Brain microvascular endothelial cell (primary cell): ENCODE results near the gene MIGA1.

Source experiments
- DNase-seq: peaks from one replicate; pipeline ENCODE4 v3.0.0-alpha.2; 2020
- H3K27ac ChIP-seq: fragments of 250-450 bp; sonication (Bioruptor Pico); 2 replicates; pipeline ENCODE4 v1.5.1; 2020; ENCODE audit warnings: mild to moderate bottlenecking, moderate library complexity
- H3K27me3 ChIP-seq: fragments of 250-450 bp; sonication (Bioruptor Pico); replicated peaks from 2 replicates; pipeline ENCODE4 v1.5.1; 2020; ENCODE audit warnings: mild to moderate bottlenecking
- H3K36me3 ChIP-seq: fragments of 250-450 bp; sonication (Bioruptor Pico); replicated peaks from 2 replicates; pipeline ENCODE4 v1.5.1; 2020; ENCODE audit warnings: mild to moderate bottlenecking
- H3K4me3 ChIP-seq: 2 replicates; pipeline ENCODE4 v1.5.1; 2011; ENCODE audit warnings: low read depth, mild to moderate bottlenecking, control low read depth, low read length, moderate library complexity
- CTCF ChIP-seq: IDR thresholded peaks from 2 replicates; pipeline ENCODE4 v1.5.1; 2011; ENCODE audit warnings: low read depth, mild to moderate bottlenecking, moderate library complexity, low read length, control low read depth, inconsistent platforms; ENCODE audit errors: missing control alignments
- in situ Hi-C: cut with HindIII; loops from 2 replicates; pipeline ENCODE4 v1.10.0; 2017; ENCODE audit warnings: low sequenced_read_pairs, low pct_ligation_motif_present

MIGA1 gene

DNA sequence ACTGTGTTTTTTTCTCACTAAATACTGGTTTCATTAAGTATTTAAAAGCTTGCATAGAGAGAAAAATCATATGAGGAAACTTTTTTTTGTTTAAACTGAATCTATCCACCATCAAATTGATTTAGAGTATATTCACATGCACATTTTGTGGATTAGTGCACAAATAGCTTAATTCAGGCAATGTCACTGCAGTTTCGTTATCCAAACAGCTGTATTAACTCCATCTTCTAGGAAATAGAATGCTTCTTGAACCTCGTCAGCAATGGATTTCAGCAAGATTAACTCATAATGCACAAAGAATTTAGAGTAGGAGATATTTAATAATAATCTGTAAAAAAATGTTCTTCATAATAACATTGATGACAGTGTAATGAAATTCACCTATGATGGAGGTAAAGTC is 146.5 kb downstream of the MIGA1 start:
- in situ Hi-C loops: no loop called here
- Histone ChIP-seq H3K27me3 (no peaks in the 10 kb centered on the region), H3K27ac (no peak overlapping the region), H3K36me3 (peaks cover 51% of the 10 kb centered on the region), H3K4me3 (no peak overlapping the region)
- DNase-seq: no peak
- TF ChIP-seq CTCF: no peak

DNA sequence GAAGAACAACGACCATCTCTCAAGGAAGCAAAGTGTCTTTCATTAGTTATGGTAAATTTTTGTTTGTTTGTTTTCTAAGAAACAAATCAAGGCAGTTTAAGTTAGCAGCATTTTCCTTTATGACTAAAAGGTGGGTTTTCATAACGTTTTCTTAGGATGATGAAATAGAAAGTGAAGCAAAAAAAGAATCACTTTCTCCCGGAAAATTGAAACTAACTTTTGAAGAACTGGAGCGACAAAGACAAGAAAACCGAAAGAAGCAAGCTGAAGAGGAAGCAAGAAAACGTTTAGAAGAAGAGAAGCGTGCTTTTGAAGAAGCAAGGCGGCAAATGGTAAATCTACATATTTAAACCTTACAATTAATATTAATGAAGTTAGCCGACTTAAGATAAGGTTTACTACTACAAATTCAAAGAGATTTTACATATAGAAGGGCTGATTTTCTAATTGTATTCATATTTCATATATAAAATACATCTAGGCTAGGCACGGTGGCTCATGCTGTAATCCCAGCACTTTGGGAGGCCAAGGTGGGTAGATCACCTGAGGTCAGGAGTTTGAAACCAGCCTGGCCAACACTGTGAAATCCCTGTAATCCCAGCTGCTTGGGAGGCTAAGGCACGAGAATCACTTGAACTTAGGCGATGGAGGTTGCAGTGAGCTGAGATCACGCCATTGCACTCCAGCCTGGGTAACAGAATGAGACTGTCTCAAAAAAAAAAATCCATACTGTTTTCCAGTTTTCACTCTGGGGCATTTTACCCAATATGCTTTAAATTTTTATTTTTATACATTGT is 147.3 kb downstream of the MIGA1 start:
- Histone ChIP-seq H3K27ac (no peak overlapping the region), H3K27me3 (no peaks in the 10 kb centered on the region), H3K36me3 (peaks cover 50% of the 10 kb centered on the region), H3K4me3 (no peak overlapping the region)
- no peak for DNase-seq
- TF ChIP-seq CTCF: no peak
- in situ Hi-C loops: no loop called here

DNA sequence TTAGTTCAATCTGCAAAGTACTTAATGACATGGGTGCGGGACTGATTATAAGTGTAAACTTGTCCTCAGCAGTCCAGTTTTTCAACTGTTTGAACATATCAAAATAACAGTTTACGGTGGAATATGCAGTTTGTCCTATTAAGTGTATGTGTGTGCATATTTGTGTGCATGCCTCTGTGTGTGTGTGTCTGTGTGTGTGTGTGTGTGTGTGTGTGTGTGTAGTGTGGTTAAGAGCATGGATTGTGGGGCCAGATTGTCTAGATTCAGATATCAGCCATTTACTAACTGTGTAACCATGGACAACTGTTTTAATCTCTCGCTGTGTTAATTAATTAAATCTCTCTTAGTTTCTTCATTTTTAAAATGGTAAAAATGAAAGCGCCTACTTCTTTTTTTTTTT is 148.0 kb downstream of the MIGA1 start:
- H3K4me3 ChIP-seq: no peak overlapping the region
- no peak overlapping the region for H3K27ac ChIP-seq
- in situ Hi-C loops: no loop called here
- DNase-seq: no peak
- no peaks in the 10 kb centered on the region for H3K27me3 ChIP-seq
- H3K36me3 ChIP-seq: peaks cover 55% of the 10 kb centered on the region
- TF ChIP-seq CTCF: no peak
